Activated T-cell treated with anti-CD3 and anti-CD28 coated beads for 48 hours (primary cell): ENCODE results near the gene MPG.

Experiments
- DNase-seq: peaks from one replicate; pipeline ENCODE4 v3.0.0-alpha.2; 2020; ENCODE audit warnings: low read depth

Gene MPG

GRCh38 chr16:83781-84615, 6.0 kb downstream of the MPG start:
- DNase-seq: no peak

DNA sequence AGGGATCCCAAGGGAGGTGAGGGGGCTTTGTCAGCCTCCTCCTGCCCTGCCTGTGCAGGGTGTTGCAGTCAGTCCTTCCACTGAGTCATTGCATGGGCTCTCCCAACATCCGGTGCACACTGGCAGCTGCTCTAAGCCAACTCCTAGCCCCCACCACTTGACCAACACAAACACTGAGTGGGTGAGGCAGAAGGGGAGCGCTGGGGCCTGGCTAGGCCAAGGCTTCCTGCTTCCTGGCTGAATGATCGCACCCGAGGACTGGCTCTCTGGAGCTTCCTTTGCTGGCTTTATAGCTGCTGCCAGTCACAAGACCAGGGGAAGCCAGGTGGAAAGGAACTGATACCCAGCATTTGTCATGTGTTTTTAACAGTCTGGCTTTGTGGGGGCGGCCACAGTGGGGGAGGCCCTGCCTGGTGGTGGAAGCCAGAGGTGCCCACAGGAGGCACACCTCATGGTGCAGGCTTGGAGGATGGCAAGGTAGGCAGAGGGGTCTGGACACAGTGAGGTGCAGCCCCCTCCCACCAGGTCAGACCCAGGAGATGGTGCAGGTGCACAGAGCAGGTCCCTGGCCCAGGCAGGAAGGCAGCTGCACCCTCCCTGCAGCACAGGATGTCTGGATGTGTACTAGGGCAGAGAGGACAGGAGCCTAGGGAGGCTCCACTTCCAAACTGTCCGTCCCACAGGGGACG, 6.8 kb downstream of the MPG start:
- DNase-seq: peak; percentile 54

- DNase-seq: no peak
Observed at GRCh38 chr16:85407-85782, 7.4 kb downstream of the MPG start.

GRCh38 chr16:85865-86264, 7.8 kb downstream of the MPG start:
- no peak for DNase-seq

DNA sequence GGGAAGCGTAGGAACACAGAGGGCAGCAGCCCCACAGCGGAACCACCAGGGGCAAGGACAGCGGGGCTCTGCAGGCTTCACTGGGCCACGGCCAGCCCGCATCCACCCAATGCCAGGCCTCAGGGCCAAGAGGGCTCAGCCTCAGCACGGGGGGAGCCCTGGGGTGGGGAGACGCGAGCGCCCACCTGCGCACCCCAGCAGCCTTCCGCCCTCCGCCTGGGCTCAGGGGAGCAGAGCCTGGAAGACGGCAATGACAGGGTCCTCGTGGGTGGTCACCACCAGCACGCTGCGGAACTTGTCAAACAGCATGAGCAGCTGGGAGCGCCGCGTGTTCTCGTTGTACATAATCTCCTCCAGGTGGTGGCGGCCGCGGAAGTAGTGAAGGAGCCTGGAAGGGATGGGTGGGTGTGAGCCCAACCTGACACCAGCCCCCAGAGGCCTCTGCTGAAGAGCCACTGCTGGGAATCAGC, 8.5 kb downstream of the MPG start:
- DNase-seq: no peak

GRCh38 chr16:88613-89012, 10.6 kb downstream of the MPG start:
- no peak for DNase-seq

- DNase-seq: no peak
Observed at GRCh38 chr16:89391-90302, 11.6 kb downstream of the MPG start.

- no peak for DNase-seq
Observed at GRCh38 chr16:91484-91883, 13.5 kb downstream of the MPG start.

DNA sequence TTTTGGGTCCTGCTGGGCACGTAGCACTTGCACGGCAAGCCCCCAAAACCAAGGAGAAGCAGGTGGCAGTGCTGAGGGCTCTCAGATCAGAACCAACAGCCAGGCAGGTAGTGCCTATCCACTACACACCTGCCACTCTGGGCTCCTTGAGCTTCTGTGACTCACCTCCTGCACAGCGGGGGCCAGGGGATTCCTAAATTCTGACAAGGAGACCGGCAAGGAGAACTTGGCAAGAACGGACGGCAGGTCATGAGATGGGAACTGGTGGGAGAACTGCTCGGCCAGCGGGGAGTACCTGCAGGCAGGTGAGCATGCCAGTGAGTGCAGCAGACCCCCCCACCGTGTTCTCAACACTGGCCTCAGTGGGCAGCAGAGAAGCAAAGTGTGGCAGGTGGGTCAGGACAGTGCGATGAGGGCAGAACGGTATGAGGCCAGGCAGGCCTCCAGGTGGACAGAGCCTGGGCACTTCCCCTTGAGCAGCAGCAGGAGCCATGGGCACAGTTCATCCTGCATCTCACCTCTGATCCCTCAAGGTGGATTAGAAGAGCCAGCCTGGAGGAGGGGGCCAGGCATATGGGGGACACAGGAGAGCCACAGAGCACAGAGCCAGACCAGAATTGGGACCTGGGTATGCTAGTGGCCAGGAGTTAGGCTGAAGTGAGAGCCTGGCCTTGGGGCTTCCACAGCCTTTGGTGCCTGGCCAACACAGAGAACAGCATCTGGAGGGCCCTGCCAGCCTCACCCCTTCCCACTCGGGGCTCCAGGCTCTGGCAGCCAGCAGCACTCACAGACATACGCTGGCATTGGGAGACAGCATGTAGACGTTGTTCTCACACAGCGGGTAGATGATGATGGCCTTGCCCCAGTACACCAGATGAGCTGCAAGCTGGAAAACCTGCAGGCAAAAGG, 14.7 kb downstream of the MPG start:
- no peak for DNase-seq

DNA sequence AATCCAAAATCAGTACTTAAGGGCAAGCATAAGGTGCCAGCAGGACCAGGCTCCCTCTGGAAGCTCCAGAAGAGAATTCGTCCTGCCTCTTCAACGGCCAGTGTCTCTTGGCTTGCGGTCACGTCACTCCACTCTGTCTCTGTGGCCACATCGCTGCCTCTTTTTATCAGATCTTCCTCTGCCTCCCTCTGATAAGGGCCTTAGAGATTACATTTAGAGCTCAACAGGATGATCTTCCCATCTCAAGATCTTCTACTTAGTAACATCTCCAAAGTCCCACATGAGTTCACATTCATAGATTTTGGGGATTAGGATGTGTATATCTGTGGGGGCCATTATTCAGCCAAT, 16.9 kb downstream of the MPG start:
- DNase-seq: no peak

DNA sequence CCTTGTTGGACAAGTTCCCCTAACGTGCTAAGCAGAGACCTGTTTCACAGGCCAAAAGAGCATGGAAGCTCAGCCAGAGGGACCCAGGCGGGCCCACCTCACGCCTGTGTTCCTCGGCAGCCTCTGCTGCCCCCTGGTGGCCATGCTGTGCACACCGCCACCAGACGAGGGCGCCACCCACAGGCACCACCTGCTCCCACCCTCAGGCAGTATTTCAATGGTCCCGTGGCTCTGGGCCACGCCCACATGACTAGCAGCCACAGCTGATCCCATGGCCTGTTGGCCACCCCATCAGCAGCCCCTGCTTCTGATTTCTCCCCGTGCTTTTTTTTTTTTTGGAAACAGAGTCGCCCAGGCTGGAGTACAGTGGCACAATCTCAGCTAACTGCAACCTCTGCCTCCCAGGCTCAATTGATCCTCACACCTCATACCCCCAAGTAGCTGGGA, 18.9 kb downstream of the MPG start:
- peak; percentile 91 for DNase-seq

DNA sequence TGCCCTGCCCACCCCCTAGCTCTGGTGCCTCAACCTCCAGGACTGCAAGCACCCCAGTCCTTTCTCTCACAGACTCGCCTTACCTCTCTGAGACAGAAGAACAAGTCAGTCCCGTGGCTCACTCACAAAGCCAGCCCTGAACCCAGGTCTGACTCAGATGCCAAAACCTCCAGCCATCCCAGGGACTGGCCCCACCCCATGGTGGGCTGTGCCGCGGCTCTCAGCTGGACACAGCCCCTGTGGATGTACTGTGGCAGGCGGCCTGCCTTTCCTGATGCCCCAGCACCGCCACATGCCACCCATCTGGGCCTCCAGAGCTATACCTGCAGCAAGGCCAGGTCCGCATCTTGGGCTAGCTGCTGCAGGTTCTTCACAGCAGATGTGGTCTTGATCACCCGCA, 19.8 kb downstream of the MPG start:
- DNase-seq: no peak

DNA sequence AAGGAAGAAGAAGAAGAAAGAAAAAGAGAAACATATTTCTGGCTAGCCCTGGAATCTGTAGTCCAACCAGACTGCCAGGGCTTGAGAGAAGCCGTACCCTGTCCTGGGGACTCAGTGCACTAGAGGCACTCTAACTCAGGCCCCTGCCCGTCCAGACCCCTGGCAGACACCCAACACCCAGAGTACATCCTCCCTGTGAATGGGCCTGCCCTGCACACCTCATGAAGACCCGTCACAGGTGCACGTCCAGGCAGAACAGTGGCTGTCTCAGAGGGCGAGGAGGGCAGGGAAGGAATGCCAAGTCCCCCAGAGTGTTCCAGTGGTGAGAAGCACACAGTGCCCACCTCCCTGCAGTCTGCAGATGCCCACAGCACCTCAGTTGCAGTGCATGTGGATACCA, 23.0 kb downstream of the MPG start:
- DNase-seq: no peak

GRCh38 chr16:101586-101985, 23.6 kb downstream of the MPG start:
- no peak for DNase-seq

- DNase-seq: no peak
Observed at GRCh38 chr16:102060-102855, 24.2 kb downstream of the MPG start.

DNA sequence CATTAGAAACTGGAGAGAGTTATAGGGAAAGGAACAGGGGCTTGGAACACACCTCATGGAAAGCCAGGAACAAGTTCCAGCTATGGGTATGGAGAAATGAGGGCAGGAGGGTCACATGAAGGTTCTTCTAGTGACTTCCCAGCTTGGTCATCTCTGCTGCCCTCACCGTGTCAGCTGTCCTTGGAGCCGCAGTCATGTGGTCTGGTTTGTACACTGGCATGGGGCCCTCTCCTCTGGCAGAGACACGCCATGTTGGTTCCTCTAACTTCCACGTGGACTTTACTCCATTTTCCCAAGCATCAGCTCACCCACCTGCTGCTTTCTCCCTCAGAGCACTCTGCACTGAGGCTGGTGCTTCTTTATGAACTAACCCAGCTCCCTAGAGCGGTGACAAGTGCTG, 26.3 kb downstream of the MPG start:
- DNase-seq: no peak

DNA sequence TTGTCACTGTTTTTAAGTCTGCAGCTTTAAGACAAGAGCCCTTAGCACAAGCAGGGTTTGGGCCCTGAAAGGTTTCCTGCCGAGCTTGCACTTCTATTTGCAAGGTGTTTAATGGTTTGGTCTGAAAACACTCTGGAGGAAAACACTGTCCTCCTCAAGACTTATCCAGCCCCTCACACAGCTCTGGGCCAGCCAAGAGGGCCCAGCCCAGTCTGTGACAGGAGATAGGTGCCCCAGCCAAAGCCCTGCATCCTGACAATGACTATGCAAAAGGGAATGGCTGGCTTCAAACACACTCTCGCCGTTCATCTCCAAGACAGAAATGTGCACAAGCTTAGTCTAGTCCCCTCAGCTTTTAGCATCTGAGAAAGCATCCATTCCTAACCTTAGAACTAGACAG, 26.9 kb downstream of the MPG start:
- DNase-seq: no peak

DNA sequence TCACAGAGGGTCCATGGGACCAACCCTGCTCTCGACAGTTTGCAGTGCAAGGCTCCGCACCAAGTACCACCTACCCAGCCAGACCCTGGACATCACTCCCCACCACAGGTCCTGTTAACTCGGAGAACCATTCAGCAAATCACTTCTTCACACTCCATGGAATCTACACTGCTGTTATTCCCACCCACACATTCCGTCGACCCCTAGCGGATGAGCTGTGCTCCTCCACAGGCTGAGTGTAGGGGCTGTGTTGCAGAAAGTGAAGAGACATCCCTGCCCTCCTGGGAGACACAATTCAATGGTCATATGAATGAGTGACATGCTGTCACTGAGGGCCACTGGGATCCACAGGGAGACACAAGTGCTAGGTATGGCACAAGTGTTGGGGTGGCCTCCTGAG, 27.5 kb downstream of the MPG start:
- no peak for DNase-seq

DNA sequence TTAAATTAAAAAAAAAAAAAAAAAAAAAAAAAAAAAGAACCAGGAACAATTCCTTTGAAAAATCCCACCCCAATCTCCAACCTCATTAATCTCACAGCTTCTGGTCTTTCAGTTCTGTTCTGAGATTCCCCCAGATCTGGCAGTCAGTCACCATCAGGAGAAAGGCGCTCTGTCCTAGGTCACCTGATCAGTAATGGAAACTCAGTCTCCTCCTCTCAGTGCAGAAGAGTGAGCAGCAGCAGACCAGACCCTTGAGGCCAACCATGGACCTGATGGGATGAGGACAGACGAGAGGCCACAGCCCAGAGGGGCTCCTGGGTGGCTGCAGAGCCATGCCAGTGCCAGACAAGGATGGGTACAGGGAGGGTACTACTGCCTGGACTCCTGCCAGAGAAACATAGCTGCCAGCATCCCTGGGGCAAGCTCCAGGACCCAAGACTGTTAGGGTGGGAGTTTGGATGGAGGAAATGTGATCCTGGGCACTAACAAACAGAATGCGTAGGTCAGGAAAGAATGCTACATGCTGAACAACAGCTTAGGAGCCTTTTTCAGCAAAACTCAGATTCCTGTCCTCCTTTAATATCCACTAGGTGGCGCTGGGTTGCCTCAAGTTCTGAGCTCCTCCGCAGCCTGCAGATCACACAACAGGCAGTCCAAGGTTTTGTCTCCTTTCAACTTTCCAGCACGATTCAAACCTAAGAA, 28.7 kb downstream of the MPG start:
- DNase-seq: no peak
